GM21786 (cell line): Measurements from ENCODE around the gene SLC25A5.
"Not testable (repeated sequence)": the region's sequence is repeated elsewhere in the genome, so short reads cannot be mapped to it uniquely, and the experiment has no call there.

Experiments
- ATAC-seq: cut with Tn5 transposase; IDR thresholded peaks from one replicate; pipeline ENCODE4 v1.9.1; 2021; ENCODE audit not compliant: unreplicated experiment

Gene SLC25A5

GRCh38 chrX:119467842-119468550, at the start of gene SLC25A5:
Gene SLC25A5, plus strand, starts transcription at chrX:119468444. Its CDS starts 72 bp downstream, at chrX:119468516.
- peak; percentile 77 for ATAC-seq

DNA sequence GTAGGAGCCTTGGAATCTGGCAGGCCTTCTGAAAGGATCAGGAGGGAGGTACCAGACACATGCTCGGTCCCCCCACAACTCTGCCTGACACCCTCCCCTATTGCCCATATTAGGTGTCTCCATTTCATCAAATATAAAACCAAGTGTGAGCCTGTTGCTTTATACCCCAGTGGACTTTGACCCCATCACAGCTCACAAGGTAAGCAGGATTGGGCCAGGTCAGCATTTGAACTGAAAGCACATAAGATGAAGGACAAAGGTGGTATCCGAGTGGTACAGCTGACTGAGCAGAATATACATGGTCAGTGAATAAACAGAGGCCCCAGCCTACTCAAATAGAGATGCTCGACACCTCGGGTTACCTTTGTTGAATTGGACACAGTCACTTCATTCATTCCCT, 49.1 kb upstream of the SLC25A5 start:
- ATAC-seq: no peak

DNA sequence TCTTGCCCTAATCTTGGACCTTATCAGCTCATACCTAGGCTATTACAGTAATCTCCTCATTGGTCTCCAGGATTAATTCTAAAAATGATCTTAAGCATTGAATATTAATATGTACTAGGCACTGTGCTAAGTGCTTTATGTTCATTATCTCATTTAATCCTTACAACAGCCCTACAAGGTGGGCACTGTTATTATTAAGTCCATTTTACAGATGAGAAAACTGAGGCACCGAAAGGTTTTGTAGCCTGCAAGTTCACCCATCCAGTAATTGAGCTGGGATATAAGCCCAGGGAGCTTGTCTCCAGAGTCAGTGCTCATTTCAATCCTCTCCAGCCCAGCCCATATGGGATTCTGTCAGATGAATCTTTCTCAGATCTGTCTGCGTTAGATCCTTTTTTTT, 48.3 kb upstream of the SLC25A5 start:
- ATAC-seq: no peak

DNA sequence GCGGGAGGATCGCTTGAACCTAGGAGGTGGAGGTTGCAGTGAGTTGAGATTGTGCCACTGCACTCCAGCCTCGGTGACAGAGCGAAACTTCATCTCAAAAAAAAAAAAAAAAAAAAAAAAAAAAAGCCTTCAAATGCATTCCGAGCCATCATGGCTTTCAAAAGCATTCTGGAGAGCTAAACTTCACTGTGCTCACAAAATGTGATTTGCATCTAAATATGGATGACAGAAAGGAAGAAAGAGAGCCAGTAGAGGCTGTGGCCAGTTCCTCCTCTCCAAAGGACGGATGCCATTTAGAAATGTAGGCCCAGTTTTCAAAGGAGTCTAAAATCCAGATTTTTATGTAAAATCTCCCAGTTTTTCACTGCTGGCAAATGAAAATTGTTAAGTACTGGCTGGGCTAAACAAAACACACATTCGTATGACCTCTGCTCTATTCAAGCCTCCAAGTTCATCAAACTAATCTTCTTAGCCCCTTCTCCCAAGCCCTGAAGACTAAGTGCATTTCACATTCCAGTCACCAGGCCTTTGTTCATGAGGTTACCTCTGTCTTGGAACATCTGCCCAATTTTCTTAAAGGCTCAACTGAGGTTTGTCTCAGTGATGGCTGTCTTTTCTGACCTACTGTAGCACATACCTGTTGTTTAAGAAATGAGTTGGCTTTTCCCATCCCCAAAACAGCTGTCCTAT, 47.1 kb upstream of the SLC25A5 start:
- no peak for ATAC-seq

DNA sequence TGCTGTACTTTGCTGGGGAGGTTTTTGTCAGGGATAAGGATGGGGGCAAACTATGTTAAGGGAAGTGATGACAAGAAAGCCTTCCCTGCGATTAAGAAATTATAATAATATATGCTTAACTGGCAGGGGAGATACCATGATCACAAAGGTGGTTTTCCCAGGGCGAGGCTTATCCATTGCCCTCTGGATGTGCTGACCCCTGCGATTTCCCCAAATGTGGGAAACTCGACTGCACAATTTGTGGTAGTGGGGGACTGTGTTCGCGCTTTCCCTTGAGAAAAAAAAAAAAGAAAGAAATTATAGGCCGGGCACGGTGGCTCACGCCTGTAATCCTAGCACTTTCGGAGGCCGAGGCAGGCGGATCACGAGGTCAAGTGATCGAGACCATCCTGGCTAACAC, 44.6 kb upstream of the SLC25A5 start:
- no peak for ATAC-seq

GRCh38 chrX:119424999-119425398, 43.2 kb upstream of the SLC25A5 start:
- no peak for ATAC-seq

DNA sequence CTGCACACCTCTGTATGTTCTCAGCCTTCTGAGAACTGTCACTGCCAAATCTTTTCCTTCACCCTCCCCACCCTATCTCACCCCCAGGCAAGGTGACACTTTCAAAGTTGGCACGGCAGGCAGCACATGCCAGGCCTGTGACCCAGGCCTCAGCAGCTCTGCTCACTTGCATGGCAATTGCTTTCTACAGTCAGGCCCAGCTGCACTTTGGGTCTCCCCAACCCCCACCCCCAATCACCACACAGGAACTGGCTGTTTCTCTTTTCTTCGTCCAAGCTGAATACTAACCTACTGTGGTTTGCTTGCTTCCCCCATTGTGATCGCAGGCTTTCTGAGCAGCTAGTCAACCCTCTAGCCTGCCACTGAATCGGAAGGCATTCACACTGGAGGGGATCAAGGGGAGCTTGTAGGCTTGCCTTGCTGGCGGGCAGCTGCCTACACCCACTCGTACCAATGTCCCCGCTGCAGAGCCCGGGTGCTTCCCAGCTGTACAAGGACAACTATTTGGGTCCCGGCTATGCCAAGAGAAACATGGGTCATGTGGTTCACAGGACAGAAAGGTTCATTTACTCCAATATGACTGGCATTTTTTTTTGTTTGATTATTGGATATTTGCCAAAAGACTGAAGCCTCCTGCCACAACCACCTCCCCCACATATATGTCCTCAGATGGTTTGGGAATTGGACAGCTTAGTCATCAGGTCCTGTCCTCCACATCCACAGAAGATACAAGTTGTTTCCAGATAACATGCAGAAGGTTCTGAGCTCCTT, 41.0 kb upstream of the SLC25A5 start:
- ATAC-seq: peak; percentile 89

GRCh38 chrX:119427795-119428185, 40.5 kb upstream of the SLC25A5 start:
- no peak for ATAC-seq

- ATAC-seq: no peak
These were observed 38.8 kb upstream of the SLC25A5 start for GRCh38 chrX:119429471-119429870.

DNA sequence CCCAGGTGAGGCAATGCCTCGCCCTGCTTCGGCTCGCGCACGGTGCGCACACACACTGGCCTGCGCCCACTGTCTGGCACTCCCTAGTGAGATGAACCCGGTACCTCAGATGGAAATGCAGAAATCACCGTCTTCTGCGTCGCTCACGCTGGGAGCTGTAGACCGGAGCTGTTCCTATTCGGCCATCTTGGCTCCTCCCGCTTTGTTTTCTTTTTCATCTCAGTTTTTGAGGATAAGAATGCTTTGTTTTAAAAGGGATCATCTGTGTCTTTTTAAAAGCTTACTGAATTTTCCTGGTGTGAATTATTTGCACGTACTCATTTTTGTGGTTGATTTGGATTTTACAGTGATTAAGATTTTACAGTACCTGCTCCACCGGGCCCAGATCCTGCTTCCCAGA, 26.9 kb upstream of the SLC25A5 start:
- not testable (repeated sequence) for ATAC-seq

- no peak for ATAC-seq
These were observed 26.0 kb upstream of the SLC25A5 start for GRCh38 chrX:119442286-119442685.

DNA sequence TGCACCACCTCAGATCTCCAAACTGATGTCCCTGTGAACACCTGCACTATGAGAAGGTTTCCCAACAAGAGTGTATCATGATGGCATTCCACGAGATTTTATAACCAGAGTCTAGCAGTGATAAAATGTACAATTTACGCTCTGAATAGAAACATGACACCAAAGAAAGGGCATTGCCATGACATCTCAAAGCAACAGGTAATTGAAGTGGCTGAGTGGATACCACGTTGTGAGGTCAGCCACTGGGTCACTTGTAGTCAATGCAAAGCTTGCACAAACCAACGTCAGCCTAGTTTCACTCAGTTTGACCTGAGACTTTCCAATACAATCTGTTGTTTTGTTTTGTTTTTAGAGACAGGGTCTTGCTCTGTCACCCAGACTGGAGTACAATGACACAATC, 15.0 kb upstream of the SLC25A5 start:
- ATAC-seq: no peak

DNA sequence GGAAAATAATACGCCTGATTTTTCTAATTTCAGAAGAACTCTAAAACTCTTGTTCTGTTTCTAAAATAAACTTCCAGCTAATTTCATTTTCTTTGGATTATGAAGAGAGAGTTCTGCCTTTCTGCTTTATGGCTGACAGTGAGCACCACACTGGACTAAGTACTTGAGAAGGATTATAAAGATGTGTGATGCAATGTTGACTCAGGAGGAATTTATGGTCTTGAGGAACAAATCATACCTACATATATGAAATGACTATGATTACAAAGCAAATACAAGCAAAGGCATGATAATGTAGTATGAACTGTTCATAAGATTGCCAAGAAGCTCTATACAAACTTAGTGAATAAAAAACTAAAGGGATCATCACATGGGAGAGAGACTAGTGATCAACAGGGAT, 13.0 kb upstream of the SLC25A5 start:
- no peak for ATAC-seq

DNA sequence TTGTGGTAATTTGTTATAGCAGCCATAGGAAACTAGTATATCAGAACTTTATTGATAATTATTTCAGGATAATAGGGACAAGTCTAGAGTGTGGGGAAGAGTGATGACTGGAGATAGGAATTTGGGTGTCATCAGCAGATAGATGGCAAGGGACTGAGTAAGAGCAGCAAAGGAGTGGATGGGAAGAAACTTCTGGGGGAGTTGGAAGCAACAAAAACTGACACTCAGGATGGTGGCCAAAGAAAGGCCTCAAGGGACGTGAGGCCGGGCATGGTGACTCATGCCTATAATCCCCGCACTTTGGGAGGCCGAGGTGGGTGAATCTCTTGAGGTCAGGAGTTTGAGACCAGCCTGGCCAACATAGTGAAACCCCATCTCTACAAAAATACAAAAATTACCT, 9.1 kb upstream of the SLC25A5 start:
- ATAC-seq: no peak

DNA sequence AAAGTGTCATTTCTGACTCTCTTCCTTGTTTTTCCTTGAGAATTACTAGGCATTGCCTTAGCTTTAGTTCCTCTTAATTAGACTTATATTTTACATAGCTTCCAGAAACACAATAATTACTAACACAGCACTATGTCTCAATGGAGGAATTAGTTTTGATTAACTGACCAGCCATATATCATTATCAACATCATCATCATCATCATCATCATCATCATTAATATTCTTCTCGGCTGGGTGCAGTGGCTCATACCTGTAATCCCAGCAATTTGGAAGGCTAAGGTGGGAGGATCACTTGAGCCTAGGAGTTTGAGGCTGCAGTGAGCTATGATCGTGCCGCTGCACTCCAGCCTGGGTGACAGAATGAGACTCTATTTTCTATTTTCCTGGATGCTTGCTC, 2.7 kb upstream of the SLC25A5 start:
- ATAC-seq: no peak

DNA sequence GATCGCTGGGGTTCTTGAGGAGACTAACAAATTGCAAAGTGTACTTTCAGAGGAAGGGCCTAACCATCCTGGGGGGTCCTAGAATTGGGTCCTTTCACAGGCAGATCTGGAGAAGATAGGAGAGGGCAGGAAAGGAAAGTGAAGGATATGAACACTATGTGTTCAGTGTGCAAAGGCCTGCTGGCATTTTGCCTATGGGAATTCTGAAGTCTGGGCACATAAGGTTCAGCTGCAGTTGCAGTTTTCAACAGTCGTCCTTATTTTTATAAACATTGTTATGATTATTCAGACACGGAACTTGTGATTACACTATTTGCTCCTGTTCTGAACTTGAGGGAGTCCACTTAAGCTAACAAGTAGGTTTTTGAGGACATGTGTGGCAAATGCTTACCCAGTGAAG, 1.3 kb upstream of the SLC25A5 start:
- no peak for ATAC-seq

DNA sequence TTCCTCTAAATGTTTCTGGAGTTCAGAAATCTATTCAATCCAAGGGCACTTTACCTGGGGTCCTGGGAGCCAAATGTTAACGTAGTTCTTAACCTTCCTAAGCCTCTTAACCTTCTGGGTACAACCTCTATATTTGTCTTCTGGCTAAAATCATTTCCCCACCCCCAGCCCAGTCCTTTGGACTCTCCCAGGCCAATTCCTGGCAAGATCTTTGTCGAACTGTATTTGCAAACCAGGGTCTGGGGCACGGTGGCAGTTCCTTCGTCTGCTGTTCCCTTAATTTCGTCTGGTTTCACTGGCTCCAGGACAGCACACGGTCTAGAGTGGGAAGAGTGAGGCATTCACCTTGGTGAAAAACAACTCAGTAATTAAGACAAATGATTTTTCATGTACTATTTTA, 811 bp upstream of the SLC25A5 start:
- ATAC-seq: no peak

GRCh38 chrX:119468551-119469312, 488 bp downstream of the SLC25A5 start:
- ATAC-seq: peak; percentile 75

- no peak for ATAC-seq
These were observed 1.0 kb downstream of the SLC25A5 start for GRCh38 chrX:119469313-119469635.

GRCh38 chrX:119474615-119475388, 6.6 kb downstream of the SLC25A5 start:
- no peak for ATAC-seq
